Fibroblast of skin of right quadriceps (primary cell): ENCODE results near the gene DNAH11.
"Not testable (repeated sequence)": the region's sequence is repeated elsewhere in the genome, so short reads cannot be mapped to it uniquely, and the experiment has no call there.

Experiments used
- DNase-seq: peaks from one replicate; pipeline ENCODE4 v3.0.0-alpha.2; 2013

DNAH11 gene

GRCh38 chr7:21730399-21730798 lies 187.6 kb downstream of the DNAH11 start:
- no peak for DNase-seq

- no peak for DNase-seq
Observed at GRCh38 chr7:21731977-21732376, 189.1 kb downstream of the DNAH11 start.

- DNase-seq: not testable (repeated sequence)
Observed at GRCh38 chr7:21732956-21733355, 190.1 kb downstream of the DNAH11 start.

GRCh38 chr7:21733837-21734236 lies 191.0 kb downstream of the DNAH11 start:
- no peak for DNase-seq

- no peak for DNase-seq
Observed at GRCh38 chr7:21743493-21743892, 200.7 kb downstream of the DNAH11 start.

- DNase-seq: no peak
Observed at GRCh38 chr7:21746949-21747348, 204.1 kb downstream of the DNAH11 start.

GRCh38 chr7:21747806-21748205 lies 205.0 kb downstream of the DNAH11 start:
- no peak for DNase-seq

- DNase-seq: no peak
Observed at GRCh38 chr7:21749378-21749777, 206.5 kb downstream of the DNAH11 start.

- no peak for DNase-seq
Observed at GRCh38 chr7:21753071-21753470, 210.2 kb downstream of the DNAH11 start.

GRCh38 chr7:21754963-21755362 lies 212.1 kb downstream of the DNAH11 start:
- DNase-seq: no peak

GRCh38 chr7:21757537-21758282 lies 214.9 kb downstream of the DNAH11 start:
- no peak for DNase-seq

- no peak for DNase-seq
Observed at GRCh38 chr7:21758286-21758685, 215.4 kb downstream of the DNAH11 start.

GRCh38 chr7:21762469-21762868 lies 219.6 kb downstream of the DNAH11 start:
- no peak for DNase-seq

- DNase-seq: no peak
Observed at GRCh38 chr7:21763818-21764217, 221.0 kb downstream of the DNAH11 start.

- no peak for DNase-seq
Observed at GRCh38 chr7:21766218-21766617, 223.4 kb downstream of the DNAH11 start.

GRCh38 chr7:21767300-21767900 lies 224.6 kb downstream of the DNAH11 start:
- DNase-seq: peak; percentile 14

GRCh38 chr7:21768279-21768678 lies 225.4 kb downstream of the DNAH11 start:
- DNase-seq: no peak

GRCh38 chr7:21771266-21771665 lies 228.4 kb downstream of the DNAH11 start:
- DNase-seq: no peak

GRCh38 chr7:21771906-21772610 lies 229.2 kb downstream of the DNAH11 start:
- DNase-seq: no peak

GRCh38 chr7:21773326-21773725 lies 230.5 kb downstream of the DNAH11 start:
- DNase-seq: no peak

- no peak for DNase-seq
Observed at GRCh38 chr7:21777921-21778320, 235.1 kb downstream of the DNAH11 start.

- DNase-seq: no peak
Observed at GRCh38 chr7:21778953-21779352, 236.1 kb downstream of the DNAH11 start.

- no peak for DNase-seq
Observed at GRCh38 chr7:21782996-21783395, 240.2 kb downstream of the DNAH11 start.

GRCh38 chr7:21784989-21785388 lies 242.2 kb downstream of the DNAH11 start:
- no peak for DNase-seq
